Measurements from ENCODE around the gene VASN.
"Not testable (repeated sequence)": the region's sequence is repeated elsewhere in the genome, so short reads cannot be mapped to it uniquely, and the experiment has no call there.

The VASN gene

GRCh38 chr16:4337540-4338088 is 34.0 kb upstream of the VASN start:
- no peak for DNase-seq (ENCODE audit: low spot score)

DNA sequence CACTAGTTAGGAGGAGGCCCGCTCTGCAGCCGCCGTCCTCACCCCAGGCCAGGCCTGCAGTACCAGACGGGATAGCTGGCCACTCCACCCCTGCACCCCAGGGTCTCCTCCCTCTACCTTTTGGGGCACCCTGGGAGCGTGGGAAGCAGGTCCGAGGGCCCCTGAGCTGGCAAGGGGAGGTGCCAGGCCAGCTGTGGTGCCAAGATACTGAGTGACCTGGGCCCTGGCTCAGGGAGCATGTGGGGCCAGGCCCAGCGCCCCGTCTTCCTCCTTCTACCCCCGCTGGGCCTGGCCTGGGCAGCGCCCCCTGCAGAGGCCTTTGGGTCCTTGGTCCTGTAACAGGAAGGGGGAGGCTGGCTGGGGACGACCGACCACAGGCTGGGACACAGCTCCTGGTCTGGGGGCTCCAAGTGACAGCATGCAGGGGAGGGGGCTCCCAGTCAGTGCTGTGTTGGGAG is 33.5 kb upstream of the VASN start:
- DNase-seq (ENCODE audit: low spot score): no peak

DNA sequence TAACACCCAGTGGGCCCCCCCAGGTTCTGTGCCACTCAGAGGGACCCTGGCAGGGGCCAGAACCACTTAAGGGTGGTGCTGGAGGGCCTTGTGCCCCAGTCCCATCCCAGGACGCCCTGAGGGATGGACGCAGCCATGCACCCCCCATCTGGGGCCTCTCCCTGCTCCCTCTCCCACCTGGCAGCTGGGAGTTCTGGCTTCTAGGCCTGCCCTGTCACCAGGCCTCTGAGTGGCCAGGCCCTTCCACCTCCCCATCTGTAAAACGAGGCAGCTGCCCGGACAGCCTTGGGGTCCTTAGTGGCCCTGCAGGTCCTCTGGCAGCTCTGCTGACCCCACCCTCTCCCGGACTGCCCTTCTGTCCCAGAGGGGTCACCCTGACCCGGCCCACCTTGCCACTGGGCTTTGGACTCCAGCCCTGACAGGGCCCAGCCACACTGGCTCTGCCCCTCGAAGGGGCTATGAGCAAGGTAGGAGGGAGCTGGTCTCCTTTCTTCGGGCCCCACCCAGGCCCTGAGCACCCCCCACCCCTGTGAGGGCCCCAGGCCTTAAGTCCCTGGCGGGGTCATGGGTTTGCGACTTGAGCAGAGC is 32.8 kb upstream of the VASN start:
- no peak for DNase-seq (ENCODE audit: low spot score)

DNA sequence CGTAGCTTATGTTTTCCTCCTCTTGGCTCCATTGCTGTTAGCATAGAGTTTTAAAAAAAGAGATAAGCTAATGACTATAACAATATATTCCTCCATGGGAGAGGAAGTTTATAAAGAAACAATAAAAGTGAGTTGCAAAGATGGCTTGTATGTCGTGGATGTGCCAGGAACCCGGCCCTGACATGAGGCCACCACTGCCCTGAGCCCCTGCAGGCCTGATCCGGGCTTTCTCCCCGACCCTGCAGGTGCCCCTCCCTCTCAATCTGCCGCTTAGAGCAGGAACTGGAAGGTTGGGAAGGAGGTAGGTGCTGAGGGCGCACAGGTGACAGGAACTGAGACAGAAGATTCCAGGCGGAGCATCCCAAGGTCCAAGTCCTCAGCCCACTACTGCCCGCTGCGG is 32.2 kb upstream of the VASN start:
- no peak for DNase-seq (ENCODE audit: low spot score)

- DNase-seq (ENCODE audit: low spot score): no peak
These were observed 31.7 kb upstream of the VASN start for GRCh38 chr16:4339909-4340308.

- DNase-seq (ENCODE audit: low spot score): no peak
These were observed 31.2 kb upstream of the VASN start for GRCh38 chr16:4340443-4340842.

DNA sequence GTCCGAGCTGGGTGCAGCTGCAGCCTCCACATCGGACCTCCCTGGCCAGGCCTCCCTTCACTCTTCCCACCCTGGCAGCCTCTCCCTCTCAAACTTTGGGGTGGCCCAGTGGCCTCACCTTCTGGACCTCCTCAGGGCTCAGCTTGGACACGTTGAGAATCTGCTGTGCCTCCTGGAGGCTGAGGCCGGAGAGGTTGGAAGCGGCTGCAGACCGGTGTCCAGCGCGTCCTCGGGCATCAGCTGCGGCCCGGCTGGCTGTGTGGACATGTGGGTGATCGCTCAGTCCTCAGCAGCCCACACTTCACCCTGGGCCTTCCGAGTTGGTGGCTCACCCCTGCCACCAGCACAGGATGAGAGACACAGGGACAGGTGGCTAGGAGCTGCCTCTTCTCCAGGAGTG is 30.4 kb upstream of the VASN start:
- DNase-seq (ENCODE audit: low spot score): no peak

GRCh38 chr16:4342866-4343744 is 28.5 kb upstream of the VASN start:
- no peak for DNase-seq (ENCODE audit: low spot score)

- not testable (repeated sequence) for DNase-seq (ENCODE audit: low spot score)
These were observed 27.2 kb upstream of the VASN start for GRCh38 chr16:4344300-4344982.

DNA sequence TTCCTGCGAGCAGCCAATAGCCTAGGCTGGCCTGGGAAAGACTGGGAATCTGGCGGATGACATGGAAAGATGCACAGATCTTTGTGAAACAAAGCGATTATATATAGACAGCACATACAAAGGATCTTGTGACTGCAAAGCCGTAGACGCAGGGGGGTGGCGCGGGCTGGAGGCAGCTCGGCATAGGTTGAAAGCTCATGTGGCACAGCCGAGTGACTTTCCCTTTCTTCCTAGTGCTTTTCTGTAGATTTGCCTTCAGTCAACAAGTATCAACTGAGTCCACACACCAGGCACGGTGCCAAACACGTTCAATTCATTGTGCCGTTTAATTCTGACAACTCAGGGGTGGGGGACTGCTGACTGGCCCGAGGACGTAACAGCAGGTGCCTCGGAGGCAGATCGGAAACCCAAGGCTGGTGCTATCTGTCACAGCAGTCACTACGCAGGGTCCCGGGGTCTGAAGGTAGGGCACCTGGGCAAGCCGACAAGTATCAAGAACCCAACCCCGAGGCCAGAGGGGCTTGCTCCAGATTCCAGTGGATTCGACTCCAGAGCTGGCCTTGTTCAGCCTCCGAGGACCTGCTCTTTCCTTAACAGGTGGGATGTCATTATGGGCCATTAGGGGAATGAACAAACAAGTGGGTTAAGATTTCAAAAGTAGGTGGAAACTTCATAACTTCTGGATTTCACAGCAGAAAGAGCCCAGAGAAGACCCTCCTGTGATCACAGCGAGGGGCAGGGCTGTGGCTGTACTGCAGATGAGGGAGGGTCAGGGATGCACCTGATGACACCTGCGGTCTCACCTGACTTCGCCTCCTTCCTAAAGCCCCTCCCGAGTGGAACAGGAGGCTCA is 26.4 kb upstream of the VASN start:
- DNase-seq (ENCODE audit: low spot score): no peak

GRCh38 chr16:4345836-4346781 is 25.5 kb upstream of the VASN start:
- no peak for DNase-seq (ENCODE audit: low spot score)

DNA sequence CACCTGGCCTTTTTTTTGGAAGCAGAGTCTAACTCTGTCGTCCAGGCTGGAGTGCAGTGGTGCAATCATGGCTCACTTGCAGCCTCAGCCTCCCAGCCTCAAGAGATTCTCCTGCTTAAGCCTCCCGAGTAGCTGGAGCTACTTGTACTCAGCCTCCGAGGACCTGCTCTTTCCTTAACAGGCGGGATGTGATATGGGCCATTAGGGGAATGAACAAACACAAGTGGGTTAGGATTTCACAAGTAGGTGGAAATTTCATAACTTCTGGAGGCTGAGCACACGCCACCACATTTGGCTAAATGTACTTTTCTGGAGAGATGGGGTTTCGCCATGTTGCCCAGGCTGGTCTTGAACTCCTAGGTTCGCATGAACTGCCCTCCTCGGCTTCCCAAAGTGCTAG is 24.6 kb upstream of the VASN start:
- DNase-seq (ENCODE audit: low spot score): no peak

DNA sequence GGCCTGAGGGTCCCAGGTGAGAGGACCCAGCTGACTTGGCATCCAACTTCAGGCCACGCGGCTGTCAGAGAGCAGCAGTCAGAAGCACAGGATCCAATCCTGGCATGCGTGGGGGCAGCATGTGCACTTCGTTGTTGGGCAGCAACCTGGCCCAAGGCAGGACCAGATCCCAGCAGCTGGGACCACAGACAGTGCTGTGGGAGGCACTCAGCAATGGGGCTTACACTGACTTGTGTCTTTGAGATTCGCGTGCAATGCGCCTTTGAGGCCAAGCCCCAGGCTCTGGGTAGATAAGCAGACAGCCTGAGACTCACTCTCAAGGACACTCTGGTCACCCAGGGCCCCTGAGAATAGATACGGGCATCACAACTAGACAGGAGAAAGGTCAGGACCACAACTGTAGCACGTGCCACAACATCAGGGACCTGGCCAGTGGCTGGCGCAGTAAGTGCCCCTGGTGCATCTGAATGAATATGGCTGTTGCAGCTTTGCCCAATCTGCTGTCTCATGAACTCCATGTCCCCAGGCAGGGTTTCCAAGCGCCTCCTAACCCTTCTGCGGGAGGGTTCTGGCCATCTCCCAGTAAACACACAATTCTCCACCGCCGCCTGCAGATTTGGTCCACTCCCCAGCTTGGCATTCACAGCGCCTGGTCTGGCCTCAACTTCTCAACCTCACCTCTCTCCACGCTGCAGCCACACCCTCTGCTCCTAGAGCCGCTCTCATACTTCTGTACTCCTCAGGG is 23.7 kb upstream of the VASN start:
- no peak for DNase-seq (ENCODE audit: low spot score)

GRCh38 chr16:4349332-4349731 is 22.3 kb upstream of the VASN start:
- no peak for DNase-seq (ENCODE audit: low spot score)

DNA sequence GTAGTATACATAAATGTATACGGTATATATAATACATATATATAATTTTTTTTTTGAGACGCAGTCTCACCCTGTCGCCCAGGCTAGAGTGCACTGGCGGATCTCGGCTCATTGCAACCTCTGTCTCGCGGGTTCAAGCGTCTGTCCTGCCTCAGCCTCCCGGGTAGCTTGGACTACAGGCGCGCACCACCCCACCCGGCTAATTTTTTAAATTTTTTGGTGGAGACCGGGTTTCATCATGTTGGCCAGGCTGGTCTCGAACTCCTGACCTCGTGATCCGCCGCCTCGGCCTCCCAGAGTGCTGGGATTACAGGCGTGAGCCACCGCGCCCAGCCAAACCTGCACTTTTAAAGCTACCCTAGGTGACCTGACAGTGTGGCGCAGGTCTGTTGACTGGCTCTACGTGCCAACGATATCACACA is 21.3 kb upstream of the VASN start:
- no peak for DNase-seq (ENCODE audit: low spot score)

GRCh38 chr16:4350787-4351659 is 20.6 kb upstream of the VASN start, which contains the start of gene PAM16:
PAM16 (minus strand) TSS chr16:4351321; CDS start chr16:4351234, 87 bp downstream.
- DNase-seq (ENCODE audit: low spot score): peak; percentile 95

DNA sequence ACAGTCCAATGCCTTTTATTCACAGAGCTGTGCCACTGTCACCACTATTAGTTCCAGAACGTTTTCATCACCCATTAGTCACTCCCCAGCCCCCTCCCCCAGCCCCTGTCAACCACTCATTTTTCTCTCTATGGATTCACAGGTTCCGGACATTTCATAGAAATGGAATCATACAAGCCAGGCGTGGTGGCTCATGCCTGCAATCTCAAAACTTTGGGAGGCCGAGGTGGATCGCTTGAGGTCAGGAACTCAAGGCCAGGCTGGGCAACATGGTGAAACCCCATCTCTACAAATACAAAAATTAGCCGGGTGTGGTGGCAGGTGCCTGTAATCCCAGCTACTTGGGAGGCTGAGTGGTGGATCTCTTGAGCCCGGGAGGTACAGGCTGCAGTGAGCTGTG is 19.8 kb upstream of the VASN start:
- no peak for DNase-seq (ENCODE audit: low spot score)

GRCh38 chr16:4352843-4353242 is 18.8 kb upstream of the VASN start:
- no peak for DNase-seq (ENCODE audit: low spot score)

DNA sequence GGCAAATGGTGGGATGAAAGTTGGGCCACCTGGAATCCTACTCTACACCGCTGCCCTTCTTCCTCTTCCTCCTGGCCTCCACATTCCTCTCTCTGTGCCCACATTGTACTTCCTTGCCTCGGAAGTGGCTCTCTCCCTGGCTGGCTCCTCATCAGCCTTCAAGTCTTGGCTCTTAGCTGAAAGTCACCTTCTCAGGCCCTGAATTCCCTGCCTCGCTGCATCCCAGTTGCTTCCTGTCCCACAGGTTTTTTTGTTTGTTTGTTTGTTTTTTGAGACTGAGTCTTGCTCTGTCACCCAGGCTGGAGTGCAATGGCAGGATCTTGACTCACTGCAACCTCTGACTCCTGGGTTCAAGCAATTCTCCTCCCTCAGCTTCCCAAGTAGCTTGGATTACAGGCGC is 18.0 kb upstream of the VASN start:
- no peak for DNase-seq (ENCODE audit: low spot score)

Measured in germinal center (tissue), 1 donor.